LoVo (cell line): ENCODE data around the gene ERBB2.
"Not testable (repeated sequence)": the region's sequence is repeated elsewhere in the genome, so short reads cannot be mapped to it uniquely, and the experiment has no call there.

Source experiments
- DNase-seq: peaks from one replicate; pipeline ENCODE4 v3.0.0-alpha.2; 2016; ENCODE audit warnings: low spot score

ERBB2 gene

DNA sequence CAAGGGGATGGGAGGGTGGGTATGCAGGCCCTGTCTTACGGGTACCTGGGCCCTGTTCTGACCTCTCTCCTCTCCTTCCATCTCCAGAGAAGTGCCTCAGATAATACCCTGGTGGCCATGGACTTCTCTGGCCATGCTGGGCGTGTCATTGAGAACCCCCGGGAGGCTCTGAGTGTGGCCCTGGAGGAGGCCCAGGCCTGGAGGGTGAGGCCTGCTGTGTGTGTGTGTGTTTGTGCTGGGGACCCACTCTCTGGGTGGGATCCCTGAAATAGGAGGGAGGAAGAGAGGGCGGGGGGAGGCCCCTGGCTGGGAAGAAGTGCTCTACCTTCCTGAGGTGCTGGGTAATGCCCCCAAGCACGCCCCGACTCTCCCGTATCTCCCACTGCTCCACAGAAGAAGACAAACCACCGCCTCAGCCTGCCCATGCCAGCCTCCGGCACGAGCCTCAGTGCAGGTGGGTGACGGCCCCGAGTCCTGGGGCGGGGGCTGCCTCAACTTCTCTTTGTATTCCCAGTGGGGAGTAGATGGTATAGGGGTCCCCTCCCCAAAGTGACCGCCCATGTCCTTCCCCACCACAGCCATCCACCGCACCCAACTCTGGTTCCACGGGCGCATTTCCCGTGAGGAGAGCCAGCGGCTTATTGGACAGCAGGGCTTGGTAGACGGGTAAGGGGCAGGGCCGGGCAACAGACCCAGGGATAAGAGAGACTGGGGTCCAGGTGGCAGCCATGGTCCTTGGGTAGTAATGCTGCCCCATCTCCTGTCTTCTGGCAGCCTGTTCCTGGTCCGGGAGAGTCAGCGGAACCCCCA is 45.7 kb downstream of the ERBB2 start:
- no peak for DNase-seq

DNA sequence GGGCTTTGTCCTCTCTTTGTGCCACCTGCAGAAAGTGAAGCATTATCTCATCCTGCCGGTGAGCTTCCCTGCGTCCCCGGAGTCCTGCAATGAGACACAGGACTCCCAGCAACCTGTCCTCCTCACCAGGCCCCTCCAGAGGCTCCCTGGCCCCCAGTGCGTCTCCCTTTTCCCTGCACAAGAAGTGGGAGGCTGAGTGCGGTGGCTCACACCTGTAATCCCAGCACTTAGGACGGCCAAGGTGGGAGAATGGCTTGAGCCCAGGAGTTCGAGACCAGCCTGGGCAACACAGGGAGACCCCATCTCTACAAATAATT is 46.2 kb downstream of the ERBB2 start:
- no peak for DNase-seq

DNA sequence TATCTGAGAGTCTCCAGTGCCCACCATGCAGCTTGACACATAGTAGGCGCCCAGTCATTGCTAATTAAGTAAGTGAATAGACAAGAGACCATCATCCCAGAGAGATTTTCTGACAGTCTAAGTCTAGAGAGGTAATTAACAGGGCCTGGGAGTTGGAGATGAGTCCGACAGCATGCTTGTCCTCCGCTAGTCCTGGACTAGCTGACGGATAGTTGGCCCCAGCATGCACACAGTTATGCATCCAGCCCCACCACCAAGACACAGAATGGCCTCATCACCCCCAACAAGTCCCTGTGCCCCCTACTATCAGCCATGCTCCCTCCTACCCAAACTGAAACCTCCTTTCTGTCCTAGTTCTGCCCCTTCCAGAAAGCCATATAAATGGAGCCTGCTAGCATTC is 47.9 kb downstream of the ERBB2 start:
- no peak for DNase-seq

DNA sequence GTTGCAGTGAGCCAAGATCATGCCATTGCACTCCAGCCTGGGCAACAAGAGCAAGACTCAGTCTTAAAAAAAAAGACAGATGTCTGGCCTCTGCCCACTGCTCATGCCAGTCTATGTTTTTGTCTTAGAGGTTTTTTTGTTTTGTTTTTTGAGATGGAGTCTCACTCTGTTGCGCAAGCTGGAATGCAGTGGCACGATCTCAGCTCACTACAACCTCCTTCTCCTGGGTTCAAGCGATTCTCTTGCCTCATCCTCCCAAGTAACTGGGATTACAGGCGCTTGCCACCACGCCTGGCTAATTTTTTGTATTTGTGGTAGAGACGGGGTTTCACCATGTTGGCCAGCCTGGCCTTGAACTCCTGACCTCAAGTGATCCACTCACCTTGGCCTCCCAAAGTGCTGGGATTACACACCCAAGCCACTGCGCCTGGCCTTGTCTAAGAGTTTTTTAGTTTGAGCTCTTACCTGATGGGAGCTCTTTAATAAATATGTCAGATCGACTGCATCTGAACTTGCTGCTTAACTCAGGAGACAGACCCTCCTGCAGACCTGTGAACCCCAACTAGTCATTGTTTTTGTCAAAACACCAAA is 48.7 kb downstream of the ERBB2 start:
- DNase-seq = not testable (repeated sequence)

DNA sequence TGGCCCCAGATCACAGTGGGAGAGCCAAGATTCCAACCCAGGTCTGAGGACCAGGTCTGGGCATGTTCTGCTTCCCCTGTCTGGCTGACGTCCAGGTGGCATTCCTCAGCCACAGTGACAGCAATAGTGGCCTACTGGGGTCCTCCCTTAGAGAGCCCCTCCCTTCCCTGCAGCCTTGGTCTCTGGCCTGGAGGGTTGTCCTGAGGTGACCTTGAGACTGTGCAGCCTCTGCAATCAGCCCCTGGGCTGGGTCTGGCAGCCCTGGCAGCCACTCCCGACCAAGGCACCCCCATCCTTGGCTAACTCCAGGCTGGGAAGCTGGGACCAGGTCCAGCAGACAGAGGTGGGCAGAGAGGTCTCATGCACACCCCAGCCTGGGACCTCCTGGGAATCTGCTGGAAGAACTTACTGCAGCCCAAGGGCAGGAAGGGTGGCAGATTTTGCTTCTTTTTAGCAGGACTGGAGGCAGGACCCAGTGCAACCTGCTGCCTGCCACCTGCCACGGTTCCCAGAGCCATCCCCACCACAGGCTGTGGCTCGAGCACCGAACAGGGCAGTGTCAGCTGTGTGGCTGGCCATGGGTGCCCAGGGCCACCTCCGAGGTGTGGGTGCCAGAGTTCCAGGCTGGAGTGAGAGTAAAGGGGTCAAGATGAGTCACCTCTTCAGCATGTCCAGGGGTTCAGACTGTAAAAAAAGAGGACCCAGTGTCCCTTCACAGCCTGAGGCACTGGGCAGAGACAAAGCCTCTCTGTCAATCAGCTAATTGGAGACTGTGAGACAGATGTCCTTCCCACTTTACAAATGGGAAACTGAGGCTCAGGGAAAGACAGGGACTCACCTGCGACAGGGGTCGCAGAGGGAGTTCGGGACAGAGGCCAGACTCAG is 50.5 kb downstream of the ERBB2 start:
- peak; percentile 89 for DNase-seq

DNA sequence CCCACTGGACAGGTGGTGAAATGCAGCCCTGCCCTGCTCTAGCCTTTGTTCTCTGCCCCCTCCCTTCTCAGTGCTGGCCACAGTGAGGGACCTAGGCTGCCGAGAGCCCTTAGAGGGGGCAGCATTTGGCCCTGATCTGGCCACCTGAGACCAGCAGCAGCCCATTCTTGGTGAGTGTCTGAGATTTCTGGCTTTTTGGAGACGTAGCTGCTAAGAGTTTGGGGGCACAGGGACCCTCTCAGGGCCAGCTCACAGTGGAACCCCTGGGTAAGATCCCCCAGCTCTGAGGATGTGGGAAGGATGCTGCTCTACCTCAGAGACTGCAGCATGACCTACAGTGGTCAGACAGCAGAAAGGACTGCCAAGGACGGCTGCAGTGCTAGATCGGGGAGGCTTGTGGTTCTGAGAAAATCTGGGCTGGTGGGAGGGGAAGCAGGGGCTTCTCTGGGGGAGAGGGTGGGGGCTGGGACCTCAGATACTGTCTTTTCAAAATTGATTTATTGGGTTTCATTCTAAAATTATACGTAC is 51.2 kb downstream of the ERBB2 start:
- DNase-seq = no peak

DNA sequence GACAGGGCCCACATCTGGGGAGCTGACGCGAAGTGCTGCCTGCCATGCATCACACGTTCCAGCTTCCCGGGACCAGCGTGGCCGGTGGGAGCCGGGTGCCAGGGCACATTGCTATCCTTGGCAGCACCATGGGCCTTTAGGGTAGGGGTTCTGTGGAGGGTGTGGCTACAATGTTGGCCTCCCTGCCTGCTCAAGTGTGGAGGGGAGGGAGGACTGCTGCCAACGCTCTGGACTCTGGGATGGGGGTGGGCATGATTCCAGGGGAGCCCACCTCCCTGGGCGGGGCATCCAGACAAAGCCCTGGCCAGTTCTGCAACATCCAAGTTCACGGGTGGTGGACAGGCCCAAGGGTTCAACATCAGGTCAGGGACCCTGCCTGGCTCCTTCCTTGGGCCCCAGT is 51.8 kb downstream of the ERBB2 start:
- DNase-seq = no peak

DNA sequence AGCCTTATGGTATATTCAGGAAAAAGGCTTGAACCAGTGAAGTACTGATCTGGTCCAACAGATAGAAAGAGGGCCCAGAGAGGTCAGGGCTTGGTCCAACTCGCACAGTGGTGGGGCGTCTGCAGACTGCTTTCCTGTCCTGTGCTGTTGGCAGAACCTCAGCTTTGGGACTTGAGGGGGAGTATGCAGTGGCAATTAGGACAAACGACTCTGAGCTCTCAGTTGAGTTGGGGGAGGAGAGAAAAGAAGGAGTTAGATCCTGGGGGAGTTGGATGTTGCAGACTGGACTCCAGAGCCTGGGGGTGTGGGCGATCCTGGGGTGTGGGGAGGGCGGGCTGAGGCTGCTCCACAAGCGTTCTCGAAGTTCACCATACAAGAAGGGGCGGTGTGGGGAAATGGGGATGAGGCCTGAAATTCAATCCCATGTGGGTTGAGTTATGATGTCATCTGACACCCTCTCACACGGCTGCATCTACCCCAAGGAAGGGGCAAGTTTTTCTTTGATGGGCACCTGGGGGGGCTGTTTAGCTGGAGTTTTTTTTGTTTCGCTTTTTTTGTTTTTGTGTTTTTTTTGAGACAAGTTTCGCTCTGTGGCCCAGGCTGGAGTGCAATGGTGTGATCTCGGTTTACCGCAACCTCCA is 52.5 kb downstream of the ERBB2 start:
- no peak for DNase-seq

DNA sequence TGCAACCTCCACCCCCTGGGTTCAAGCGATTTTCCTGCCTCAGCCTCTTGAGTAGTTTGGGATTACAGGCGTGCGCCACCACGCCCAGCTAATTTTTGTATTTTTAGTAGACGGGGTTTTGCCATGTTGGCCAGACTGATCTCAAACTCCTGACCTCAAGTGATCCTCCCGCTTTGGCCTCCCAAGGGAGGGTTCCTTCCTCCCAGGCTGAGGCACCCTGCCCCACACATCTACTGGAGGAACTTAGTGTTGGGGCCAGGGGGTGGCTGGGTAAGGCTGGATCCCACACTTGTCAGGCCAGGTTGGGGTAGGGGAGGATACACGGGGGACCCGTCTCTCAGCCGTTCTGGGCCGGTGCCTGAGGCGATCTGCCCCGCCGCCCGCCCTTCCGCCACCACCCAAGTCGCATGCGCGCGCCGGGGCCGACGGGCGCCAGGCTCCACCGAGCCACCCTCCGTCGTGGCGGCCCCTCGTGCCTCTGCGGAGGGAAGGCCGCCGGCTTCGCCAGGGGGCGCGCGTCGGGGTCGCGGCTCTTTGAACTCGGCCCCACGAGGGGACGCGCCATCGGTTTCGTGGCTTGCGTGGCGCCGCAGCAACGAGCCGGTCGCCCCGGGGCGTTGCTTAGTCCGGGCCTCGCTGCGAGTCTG is 53.8 kb downstream of the ERBB2 start:
- DNase-seq = peak; percentile 57

DNA sequence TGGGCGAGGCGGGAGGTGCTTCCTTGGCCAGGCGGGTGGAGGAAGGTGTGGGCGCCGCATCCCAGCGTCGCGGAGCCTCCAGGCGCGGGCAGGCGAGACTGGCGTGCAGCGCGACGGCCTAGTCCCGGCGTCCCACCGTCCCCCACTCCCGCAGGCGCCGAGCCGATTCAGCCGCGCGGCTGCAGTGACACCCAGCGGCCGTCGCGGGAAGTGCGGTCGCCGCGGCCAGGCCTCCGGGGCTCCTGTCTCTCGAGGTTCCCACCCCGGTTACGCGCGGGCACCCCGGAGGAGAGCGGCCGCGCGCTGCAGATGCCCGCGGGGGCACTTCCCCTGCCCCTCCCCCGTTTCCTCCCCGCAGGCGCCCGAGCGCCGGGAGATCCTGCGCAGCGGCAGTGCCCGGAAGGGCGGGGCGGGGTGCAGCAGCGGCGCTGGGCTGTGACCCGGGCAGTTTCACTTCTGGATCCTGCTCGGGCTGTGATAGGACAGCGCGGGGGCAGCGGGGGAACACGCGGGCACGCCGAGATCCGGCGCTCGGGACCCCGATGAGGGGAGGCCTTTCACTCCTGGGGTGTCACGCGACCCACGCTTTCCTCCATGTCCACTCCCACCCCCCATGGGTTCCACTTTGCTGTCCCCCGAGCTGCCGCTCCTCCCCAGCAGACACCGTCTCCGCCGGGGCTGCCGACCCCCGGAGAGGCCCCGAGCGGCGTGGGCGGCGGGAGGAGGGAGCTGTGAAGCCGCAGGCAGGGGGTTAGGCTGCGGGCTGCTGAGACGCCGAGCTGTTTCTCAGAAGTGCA is 54.5 kb downstream of the ERBB2 start:
- peak; percentile 97 for DNase-seq

DNA sequence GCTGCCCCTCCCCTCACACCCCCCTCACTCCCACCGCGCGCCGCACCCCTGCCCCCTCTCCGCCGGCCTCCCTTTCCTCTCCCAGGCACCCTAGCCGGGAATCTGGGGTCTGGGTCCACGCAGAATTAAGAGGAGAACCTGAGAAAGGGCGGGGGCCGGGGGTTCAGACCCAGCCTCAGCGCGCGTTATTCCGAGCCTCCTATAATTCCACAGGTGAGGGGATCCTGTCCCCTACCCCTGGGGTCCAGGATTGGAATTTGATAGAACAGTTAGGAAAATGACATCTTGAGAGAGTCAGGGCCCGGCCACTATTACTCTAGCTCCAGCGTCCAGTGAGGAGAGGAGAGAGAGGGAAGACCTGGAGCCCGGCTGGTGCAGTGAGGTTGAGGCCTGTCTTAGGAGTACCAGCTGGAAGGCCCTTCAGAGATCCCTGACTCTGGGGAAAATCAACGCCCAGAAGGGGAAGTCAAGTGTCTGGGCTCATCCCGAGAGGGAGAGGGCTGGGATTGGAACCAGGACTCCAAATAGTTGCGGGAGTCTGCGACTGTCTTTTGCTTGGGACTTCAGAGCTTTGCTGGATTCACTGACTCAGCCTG is 55.2 kb downstream of the ERBB2 start:
- DNase-seq = no peak

DNA sequence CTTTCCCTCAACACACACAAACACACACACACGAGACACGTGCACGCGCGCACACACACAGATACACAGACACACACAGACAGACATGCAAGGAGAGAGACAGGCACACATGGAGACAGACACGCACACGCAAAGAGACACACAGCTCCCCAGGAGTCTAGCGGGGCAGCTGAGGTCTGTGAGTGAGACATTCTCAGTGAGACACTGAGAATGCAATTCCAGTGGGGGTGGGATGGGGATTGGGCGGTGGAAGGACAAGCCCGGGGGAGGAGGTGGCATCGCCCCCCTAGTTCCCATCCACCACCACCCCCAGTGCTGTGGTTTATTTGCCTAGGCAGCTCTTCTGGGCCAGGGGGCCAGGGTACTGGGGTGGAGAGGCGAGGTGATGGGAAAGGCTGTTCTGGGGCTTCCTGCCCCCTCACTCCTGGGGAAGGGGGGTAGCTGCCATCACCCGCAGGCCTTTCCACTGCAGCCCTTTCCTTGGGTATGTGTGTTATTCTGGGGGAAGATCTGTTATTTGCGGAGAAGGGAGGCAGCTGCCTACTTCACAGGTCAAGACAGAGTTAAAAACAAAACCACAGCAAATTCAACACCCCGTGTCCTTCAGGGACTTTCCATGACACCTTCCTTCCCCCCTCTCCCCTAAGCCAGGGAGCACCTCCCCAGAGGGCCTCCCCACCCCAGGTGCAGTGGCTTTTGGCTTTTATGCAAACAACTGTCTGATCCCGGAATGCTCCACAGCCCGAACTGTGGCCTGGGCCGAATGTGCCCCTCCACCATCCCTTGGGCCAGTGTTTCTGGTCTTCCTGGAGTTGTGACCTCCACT is 55.9 kb downstream of the ERBB2 start:
- DNase-seq = no peak

DNA sequence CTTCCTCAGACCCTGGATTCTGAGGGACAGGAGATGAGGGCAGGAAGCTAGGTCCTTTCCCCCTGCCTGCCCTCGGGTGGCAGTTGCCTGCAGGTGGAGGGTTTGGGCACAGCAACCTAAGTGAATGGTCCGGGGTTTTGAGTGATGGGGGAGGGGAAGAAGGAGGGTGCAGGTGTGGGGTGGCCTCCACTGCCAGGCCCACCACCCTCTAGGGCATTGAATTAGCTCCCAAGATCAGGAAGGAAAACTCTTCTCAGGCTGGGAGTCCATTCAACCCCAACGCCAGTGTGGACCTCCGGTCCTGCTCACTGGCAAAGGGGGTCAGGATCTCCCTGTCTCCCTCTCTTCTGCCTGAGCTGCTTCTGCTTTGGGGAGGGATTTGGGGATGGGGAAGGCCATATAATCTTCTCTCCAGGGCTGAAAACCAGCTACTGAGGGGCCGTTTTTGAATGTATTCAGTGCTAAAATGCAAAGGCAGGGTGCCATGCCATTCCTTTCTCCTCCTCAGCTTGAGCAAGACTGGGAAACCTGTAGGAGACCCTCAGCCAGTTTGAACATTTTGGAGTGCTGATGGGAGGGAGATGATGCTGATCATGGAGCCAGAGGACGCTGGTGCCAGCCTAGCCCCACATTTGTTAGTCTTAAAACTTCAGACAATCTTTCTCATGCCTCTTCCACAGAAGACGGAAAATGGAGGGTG is 56.7 kb downstream of the ERBB2 start:
- DNase-seq = no peak

DNA sequence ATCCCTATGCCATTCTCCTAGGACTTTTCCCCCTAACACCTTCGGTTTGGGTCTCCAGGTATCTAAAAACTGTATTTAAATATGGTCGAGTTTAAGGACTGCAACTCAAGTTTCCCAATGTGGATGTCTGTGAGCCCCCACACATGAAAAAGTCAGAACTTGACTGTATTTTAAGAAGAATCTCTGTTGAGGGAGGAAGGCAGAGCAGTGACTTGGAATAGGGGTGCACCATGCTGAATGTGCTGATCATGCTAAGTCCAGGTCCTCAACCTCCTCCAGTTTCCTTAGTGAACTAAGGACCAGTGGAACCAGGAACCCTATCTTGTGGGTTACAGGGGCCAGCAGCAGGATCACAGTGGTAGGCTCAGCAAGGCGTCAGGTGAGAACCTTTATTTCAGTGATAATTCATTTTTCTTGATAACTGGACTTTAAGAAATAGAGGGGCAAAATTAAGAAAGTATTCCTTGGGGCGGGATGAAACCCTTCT is 57.4 kb downstream of the ERBB2 start:
- DNase-seq = no peak

DNA sequence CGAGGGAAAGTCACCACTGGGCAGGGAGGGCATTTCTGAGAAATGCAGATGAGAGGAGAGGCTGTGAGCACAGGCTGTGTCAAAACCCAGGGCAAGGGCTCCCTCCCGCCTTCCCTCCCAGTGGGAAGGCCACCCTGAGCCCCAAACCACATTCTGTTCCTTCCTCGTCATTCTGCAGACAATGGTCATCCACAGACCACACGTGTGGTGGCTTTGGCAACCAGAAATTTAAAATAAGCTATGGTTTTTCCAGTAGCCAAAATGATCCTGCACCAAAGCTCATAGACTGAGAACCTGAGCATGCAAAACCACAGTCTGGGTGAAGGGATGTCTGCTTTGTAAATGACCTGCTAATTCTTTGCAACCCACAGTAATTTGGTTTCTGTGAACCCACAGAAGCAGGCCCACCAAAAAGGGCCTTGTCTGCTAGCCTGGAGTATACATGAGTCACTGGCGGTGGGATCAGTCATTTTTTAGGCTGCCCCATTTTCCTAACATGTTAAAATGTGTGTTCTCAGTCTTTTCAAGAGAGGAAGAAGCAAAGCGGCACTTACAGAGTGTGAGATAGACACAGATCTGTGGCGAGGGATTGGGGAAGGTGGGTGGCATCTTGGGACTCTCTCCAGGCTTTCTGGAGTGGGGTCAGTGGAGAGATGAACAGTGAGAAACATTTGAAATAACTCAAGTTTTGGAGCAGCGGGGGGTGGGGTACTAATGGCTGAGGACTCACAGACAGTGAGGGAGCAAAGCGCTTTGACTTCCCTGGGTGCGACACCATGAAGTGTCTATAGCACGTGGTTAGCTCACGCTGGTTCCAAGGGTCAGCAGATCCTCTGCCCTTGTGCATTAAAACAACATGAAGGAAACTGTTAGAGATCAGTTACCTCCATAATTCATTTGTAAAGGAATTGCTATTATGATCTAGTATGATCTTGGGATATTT is 58.3 kb downstream of the ERBB2 start:
- no peak for DNase-seq

DNA sequence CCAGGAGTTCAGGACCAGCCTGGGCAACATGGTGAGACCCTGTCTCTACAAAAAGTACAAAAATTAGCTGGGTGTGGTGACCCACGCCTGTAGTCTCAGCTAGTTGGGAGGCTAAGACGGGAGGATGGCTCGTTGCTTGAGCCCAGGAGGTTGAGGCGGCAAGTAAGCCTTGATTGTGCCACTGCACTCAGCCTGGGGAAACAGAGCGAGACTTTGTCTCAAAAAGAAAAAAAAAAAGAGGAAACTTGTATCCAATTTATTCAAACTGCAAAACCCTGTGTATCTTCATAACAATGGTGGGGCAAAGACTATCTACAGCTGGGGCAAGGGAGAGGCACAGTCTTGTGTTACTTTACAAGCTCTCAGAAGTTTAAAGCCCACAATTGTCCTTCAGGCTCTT is 59.3 kb downstream of the ERBB2 start:
- DNase-seq = no peak

DNA sequence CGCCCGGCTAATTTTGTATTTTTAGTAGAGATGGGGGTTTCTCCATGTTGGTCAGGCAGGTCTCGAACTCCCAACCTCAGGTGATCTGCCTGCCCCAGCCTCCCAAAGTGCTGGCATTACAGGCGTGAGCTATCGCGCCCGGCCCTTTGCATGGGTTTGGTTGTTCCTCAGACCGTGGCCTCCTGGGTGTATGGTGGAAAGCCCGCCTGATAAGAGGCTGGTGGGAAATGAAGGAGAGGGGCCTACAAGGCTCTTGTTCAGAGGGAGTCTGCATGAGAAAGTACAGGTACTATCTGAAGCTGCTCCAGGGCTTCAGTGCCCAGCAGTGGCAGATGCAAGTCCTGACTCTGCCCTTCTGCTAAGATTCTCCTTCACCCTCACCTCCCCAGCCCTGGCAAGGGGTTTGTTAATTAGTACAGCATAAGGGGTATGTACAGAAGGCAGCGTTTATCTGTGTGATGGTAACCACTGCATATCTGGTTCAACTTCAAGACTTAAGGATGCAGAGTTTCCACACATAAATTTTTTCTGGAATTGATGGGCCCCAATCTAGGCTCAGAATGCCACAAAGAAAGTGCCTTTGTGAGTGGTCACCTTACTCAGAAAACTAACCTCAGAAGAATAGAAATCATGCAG is 62.1 kb downstream of the ERBB2 start:
- DNase-seq = no peak
